Activated T-helper 17 cell treated with anti-CD3 and anti-CD28 coated beads, Interleukin-2, amount 50 U/mL, for 72 hours (primary cell): ENCODE measurements around the gene HPRT1. TPM values are rescaled to one million over a fixed set of nuclear protein-coding genes. Genes with fewer than 3 reads are reported as not detected.

ENCODE experiments used
- ATAC-seq: fragments of 150-1000 bp; cut with Tn5 transposase; replicated peaks from 2 replicates; pipeline ENCODE4 v1.10.0; 2021; ENCODE audit warnings: mild to moderate bottlenecking, moderate library complexity
- H3K27ac Mint-ChIP-seq: one replicate; pipeline ENCODE4 v1.8.0; 2022; ENCODE audit warnings: mixed read lengths
- H3K27me3 Mint-ChIP-seq: one replicate; pipeline ENCODE4 v1.8.0; 2022; ENCODE audit warnings: mixed read lengths
- H3K36me3 Mint-ChIP-seq: one replicate; pipeline ENCODE4 v1.8.0; 2022; ENCODE audit warnings: low read depth, mild to moderate bottlenecking, mixed read lengths
- H3K4me1 Mint-ChIP-seq: one replicate; pipeline ENCODE4 v1.8.0; 2022; ENCODE audit warnings: mixed read lengths
- H3K4me3 Mint-ChIP-seq: one replicate; pipeline ENCODE4 v1.8.0; 2022; ENCODE audit warnings: mild to moderate bottlenecking, mixed read lengths
- H3K9me3 Mint-ChIP-seq: one replicate; pipeline ENCODE4 v1.8.0; 2022; ENCODE audit warnings: mixed read lengths
- total RNA-seq, 2 donors: library from RNA; stranded (reverse); gene quantifications; one replicate each; pipeline ENCODE4 v1.2.3, GENCODE V29; 2022

The HPRT1 gene, protein sequence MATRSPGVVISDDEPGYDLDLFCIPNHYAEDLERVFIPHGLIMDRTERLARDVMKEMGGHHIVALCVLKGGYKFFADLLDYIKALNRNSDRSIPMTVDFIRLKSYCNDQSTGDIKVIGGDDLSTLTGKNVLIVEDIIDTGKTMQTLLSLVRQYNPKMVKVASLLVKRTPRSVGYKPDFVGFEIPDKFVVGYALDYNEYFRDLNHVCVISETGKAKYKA
- 100 to 1,000 TPM in 1 of 2 donors, 10 to 100 TPM in 1; 77.6 to 113 TPM for total RNA-seq

DNA sequence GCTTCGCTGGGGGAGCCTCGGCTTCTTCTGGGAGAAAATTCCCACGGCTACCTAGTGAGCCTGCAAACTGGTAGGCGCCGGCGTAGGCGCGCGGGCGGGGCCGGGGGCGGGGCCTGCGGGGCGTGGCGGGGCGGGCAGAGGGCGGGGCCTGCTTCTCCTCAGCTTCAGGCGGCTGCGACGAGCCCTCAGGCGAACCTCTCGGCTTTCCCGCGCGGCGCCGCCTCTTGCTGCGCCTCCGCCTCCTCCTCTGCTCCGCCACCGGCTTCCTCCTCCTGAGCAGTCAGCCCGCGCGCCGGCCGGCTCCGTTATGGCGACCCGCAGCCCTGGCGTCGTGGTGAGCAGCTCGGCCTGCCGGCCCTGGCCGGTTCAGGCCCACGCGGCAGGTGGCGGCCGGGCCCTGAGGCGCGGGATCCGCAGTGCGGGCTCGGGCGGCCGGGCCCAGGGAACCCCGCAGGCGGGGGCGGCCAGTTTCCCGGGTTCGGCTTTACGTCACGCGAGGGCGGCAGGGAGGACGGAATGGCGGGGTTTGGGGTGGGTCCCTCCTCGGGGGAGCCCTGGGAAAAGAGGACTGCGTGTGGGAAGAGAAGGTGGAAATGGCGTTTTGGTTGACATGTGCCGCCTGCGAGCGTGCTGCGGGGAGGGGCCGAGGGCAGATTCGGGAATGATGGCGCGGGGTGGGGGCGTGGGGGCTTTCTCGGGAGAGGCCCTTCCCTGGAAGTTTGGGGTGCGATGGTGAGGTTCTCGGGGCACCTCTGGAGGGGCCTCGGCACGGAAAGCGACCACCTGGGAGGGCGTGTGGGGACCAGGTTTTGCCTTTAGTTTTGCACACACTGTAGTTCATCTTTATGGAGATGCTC is at the start of gene HPRT1:
HPRT1 (plus strand) TSS at position 161 of the 857 bp plus-strand sequence; CDS start at position 308, 147 bp downstream.
- Mint-ChIP-seq H3K27ac (peak within 1 kb of the TSS; percentile 25), H3K27me3 (no peaks in the 10 kb centered on the region), H3K9me3 (no peaks in the 10 kb centered on the region)

DNA sequence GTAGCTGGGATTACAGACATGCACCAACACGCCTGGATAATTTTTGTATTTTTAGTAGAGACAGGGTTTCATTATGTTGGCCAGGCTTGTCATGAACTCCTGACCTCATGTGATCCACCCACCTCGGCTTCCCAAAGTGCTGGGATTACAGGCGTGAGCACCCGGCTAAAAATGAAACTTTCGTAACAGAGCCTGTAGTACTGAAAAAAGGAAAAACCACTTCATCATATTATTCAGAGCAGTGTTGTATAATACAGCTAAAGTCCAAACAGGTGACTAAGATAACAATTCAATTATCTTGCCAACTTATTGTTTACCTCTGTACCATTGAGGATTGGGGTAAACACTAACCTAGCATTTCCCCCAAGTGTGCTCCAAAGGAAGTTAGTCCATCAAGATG is 43.9 kb upstream of the HPRT1 start:
- H3K27ac Mint-ChIP-seq, result no peak overlapping the region
- H3K27me3 Mint-ChIP-seq, result no peaks in the 10 kb centered on the region
- H3K9me3 Mint-ChIP-seq, result no peaks in the 10 kb centered on the region
- no peak for ATAC-seq
- no peak overlapping the region for H3K4me3 Mint-ChIP-seq
- H3K4me1 Mint-ChIP-seq, result no peaks in the 10 kb centered on the region
- H3K36me3 Mint-ChIP-seq, result peaks cover 72% of the 10 kb centered on the region

More for the DNA sequence above, at the start of gene HPRT1:
- peaks cover 12% of the 10 kb centered on the region for H3K36me3 Mint-ChIP-seq
- peak within 1 kb of the TSS; percentile 84 for H3K4me3 Mint-ChIP-seq
- H3K4me1 Mint-ChIP-seq, result no peaks in the 10 kb centered on the region
- ATAC-seq, result peak; percentile 97

DNA sequence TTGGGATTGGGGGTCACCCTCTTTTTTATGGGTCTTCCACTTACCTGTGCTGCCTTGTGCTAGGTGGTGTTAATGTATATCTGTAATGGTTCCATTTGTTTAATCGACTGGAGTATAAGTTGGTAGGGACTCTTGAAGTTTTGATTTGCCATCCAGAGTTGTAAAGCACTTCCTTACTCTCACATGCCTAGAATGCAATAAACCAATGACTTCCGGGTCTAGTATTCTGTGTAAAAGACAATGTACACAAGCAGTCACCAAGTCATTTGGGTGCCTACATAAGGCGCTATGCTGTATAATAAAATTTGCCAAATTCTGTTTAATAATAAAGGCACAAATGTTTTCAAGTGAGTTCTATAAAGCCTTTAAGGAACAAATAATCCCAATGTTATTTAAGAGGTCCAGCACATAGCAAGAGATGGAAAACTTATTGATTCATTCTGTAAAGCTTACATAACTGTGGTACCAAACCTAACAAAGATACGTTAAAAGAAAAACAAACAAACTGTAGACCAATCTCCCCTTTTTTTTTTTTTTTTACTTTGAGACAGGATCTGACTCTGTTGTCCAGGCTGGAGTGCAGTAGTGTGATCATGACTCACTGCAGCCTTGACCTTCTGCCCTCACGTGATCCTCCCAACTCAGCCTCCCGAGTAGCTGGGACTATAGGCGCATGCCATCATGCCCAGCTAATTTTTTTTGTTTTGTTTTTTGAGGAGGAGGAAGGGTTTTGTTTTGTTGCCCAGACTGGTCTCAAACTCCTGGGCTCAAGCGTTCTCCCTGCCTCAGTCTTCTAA is 41.5 kb upstream of the HPRT1 start:
- H3K4me1 Mint-ChIP-seq, result no peaks in the 10 kb centered on the region
- ATAC-seq, result no peak
- no peak overlapping the region for H3K27ac Mint-ChIP-seq
- no peak overlapping the region for H3K4me3 Mint-ChIP-seq
- peaks cover 88% of the 10 kb centered on the region for H3K36me3 Mint-ChIP-seq
- H3K27me3 Mint-ChIP-seq, result no peaks in the 10 kb centered on the region
- H3K9me3 Mint-ChIP-seq, result no peaks in the 10 kb centered on the region

DNA sequence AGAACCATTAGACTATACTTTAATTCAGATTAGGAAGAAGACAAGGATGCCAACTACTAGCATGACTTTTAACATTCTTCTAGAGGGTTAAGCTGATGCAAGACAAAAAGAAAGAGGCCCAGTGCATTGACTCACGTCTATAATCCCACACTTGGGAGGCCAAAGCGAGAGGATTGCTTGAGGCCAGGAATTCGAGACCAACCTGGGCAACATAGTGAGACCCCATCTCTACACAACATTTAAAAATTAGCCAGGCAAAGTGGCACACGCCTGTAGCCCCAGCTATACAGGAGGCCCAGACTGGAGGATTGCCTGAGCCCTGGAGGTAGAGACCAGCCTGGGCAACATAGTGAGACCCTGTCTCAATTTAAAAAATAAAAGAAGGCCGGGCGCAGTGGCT is 40.2 kb upstream of the HPRT1 start:
- H3K9me3 Mint-ChIP-seq, result no peaks in the 10 kb centered on the region

DNA sequence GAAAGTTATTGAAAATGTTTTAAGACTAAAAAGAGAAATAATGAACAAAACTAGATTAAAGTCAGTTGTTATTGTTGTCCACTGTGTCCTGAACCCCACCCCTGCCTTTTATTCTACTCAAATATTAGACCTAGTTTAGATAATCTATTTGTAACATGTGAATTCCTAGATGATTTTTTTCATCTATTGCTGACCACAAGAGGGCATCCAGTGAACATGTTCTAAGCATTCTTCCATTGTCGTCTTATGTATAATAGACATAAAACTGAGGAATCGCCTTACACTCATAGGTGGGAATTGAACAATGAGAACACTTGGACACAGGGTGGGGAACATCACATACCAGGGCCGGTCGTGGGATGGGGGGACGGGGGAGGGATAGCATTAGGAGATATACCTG is 36.4 kb upstream of the HPRT1 start:
- no peaks in the 10 kb centered on the region for H3K9me3 Mint-ChIP-seq
- no peaks in the 10 kb centered on the region for H3K27me3 Mint-ChIP-seq
- no peaks in the 10 kb centered on the region for H3K4me1 Mint-ChIP-seq
- ATAC-seq, result no peak
- no peak overlapping the region for H3K4me3 Mint-ChIP-seq
- H3K27ac Mint-ChIP-seq, result no peak overlapping the region
- peaks cover 86% of the 10 kb centered on the region for H3K36me3 Mint-ChIP-seq

More for the DNA sequence above, 40.2 kb upstream of the HPRT1 start:
- Mint-ChIP-seq H3K27ac (no peak overlapping the region), H3K4me3 (no peak overlapping the region), H3K4me1 (no peaks in the 10 kb centered on the region), H3K27me3 (no peaks in the 10 kb centered on the region), H3K36me3 (peaks cover 85% of the 10 kb centered on the region)
- no peak for ATAC-seq

DNA sequence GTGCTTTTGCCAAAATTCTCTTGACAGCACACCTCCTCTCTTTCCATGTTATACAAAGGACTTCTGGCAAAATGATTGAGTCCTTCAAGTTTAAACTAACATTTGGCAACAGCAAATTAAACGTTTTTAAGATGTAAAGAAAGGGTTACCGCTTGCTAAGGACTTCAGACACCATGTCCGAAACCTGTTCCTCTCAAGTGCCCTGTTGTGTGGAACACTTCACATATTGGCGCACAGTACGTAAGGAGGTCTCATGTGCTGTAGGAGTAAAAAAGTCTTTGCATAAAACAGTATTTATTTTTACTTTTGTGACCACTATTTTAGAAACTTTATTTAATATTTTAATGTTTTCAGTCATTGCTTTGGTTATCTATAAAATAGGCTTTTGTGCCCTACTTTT is 33.7 kb upstream of the HPRT1 start:
- no peak for ATAC-seq
- no peaks in the 10 kb centered on the region for H3K27me3 Mint-ChIP-seq
- H3K4me3 Mint-ChIP-seq, result no peak overlapping the region
- H3K4me1 Mint-ChIP-seq, result no peaks in the 10 kb centered on the region
- no peak overlapping the region for H3K27ac Mint-ChIP-seq
- peaks cover 90% of the 10 kb centered on the region for H3K36me3 Mint-ChIP-seq
- H3K9me3 Mint-ChIP-seq, result no peaks in the 10 kb centered on the region

DNA sequence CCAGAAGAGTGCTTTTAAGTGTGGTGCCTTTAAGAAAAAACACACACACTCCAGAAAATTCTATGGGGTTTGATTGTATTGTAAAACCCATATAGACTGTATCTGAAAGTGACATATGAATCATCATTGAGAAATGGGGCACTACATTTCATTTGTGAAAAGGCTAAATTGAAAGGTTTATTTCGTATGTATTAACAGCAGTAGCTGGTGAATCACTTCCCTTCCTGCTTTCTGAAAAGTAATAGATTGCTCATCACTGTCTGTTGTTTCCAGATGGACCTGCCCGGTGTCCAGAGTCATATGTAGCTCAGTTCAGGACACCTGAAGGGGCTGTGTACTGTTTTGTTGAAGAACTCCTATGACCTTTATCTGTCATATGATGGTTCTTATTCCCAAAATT is 28.1 kb upstream of the HPRT1 start:
- peaks cover 69% of the 10 kb centered on the region for H3K36me3 Mint-ChIP-seq
- H3K27me3 Mint-ChIP-seq, result no peaks in the 10 kb centered on the region
- H3K4me3 Mint-ChIP-seq, result no peak overlapping the region
- no peak overlapping the region for H3K27ac Mint-ChIP-seq
- H3K4me1 Mint-ChIP-seq, result no peaks in the 10 kb centered on the region
- peak; percentile 98 for ATAC-seq
- no peaks in the 10 kb centered on the region for H3K9me3 Mint-ChIP-seq

DNA sequence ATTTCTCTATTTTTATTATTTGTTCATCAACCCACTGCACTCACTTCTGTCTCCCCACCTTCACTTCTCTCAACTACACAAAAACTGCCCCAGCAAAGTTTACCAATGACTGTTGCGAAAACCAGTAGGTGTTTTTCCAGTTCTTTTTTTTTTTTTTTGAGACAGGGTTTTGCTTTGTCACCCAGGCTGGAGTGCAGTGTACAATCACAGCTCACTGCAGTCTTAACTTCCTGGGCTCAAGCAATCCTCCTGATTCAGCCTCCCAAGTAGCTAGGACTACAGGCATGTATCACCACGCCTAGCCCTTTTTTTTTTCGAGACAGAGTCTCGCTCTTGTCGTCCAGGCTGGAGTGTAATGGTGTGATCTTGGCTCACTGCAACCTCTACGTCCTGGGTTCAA is 24.1 kb upstream of the HPRT1 start:
- peaks cover 38% of the 10 kb centered on the region for H3K36me3 Mint-ChIP-seq
- H3K4me1 Mint-ChIP-seq, result no peaks in the 10 kb centered on the region
- H3K27ac Mint-ChIP-seq, result no peak overlapping the region

DNA sequence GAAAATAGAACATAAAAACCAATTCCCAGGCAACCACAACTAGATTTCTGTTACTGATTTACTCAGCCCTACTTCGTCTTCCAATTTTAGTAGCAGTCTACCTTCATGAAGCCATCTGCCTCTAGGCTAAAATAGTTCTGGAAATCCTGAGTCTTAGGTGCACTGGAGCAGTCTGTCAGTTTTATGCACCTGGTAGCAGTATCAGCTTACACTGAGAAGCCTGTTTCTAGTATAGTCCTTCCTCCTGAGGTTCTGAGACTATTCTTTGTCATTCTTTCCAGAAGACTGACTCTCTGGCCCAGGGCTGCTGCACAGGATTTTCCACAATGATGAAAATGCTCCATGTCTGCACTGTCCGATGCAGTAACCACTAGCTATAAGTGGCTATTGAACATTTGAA is 16.9 kb upstream of the HPRT1 start:
- Mint-ChIP-seq H3K4me3 (no peak overlapping the region), H3K36me3 (peaks cover 6% of the 10 kb centered on the region), H3K27me3 (no peaks in the 10 kb centered on the region), H3K27ac (no peak overlapping the region), H3K9me3 (no peaks in the 10 kb centered on the region), H3K4me1 (no peaks in the 10 kb centered on the region)
- no peak for ATAC-seq

More for the DNA sequence above, 24.1 kb upstream of the HPRT1 start:
- ATAC-seq, result no peak
- H3K4me3 Mint-ChIP-seq, result no peak overlapping the region
- H3K9me3 Mint-ChIP-seq, result no peaks in the 10 kb centered on the region
- no peaks in the 10 kb centered on the region for H3K27me3 Mint-ChIP-seq

DNA sequence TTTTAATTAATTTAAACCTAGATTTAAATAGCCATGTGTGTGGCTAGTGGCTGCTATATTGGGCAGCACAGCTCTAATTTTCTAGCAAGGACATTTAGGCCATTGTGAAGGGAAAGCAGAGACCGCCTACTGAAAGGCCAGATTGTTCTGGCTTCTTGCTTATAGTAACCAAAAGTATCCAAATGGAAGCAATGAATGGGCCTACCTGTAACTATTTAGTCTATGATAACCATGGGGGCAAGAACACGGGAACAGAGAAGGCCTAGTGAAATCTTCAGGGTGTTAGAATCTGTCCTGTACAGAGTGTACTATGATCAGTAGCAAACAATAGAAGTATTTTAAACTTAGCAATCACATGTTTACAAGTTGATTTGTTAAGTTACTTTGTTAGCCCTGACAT is 16.5 kb upstream of the HPRT1 start:
- H3K9me3 Mint-ChIP-seq, result no peaks in the 10 kb centered on the region
- H3K4me3 Mint-ChIP-seq, result no peak overlapping the region
- ATAC-seq, result no peak
- no peaks in the 10 kb centered on the region for H3K27me3 Mint-ChIP-seq
- H3K4me1 Mint-ChIP-seq, result no peaks in the 10 kb centered on the region
- no peak overlapping the region for H3K27ac Mint-ChIP-seq
- H3K36me3 Mint-ChIP-seq, result peaks cover 6% of the 10 kb centered on the region

DNA sequence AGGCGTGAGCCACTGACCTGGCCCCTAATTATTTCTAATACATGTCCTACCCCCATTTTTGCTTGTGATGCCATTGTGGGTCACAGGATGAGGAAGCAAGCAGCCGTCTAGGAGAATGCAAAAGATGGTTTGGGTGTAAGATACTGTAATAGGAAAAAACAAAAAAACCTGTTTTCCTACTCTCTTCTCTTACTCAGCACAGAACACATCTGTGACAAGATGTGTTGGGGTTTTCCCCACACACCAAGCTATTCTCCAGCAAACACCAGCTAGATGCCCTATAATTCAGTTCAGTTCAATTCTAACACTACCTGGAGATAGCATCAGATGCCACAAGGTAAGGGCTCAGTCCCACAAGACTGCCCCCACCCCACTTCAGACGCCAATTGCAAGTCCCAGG is 15.3 kb upstream of the HPRT1 start:
- ATAC-seq, result no peak

DNA sequence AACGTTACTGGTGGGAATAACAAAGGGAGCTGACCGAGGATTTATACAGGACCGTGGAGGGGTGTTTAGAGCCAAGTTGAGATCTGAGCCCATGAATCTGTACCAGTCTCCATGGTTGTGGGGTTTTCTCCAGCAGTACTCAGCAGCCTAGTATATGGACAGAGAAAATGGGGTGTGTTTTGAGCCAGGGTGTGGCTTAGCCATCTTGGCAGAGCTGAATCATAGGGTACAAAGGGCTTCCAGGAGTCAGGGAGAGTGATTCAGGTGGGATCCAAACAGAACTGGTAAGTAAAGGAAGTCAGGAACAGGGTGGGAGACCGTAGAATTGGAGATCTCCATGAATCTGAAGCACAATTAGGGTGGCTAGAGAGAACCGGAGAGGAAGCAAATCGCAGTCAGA is 7.4 kb upstream of the HPRT1 start:
- H3K4me3 Mint-ChIP-seq, result no peak overlapping the region
- no peaks in the 10 kb centered on the region for H3K27me3 Mint-ChIP-seq
- H3K27ac Mint-ChIP-seq, result no peak overlapping the region
- no peaks in the 10 kb centered on the region for H3K9me3 Mint-ChIP-seq
- no peak for ATAC-seq
- no peaks in the 10 kb centered on the region for H3K36me3 Mint-ChIP-seq
- no peaks in the 10 kb centered on the region for H3K4me1 Mint-ChIP-seq

More for the DNA sequence above, 15.3 kb upstream of the HPRT1 start:
- Mint-ChIP-seq H3K27ac (no peak overlapping the region), H3K4me1 (no peaks in the 10 kb centered on the region), H3K27me3 (no peaks in the 10 kb centered on the region), H3K9me3 (no peaks in the 10 kb centered on the region), H3K36me3 (peaks cover 6% of the 10 kb centered on the region), H3K4me3 (no peak overlapping the region)

DNA sequence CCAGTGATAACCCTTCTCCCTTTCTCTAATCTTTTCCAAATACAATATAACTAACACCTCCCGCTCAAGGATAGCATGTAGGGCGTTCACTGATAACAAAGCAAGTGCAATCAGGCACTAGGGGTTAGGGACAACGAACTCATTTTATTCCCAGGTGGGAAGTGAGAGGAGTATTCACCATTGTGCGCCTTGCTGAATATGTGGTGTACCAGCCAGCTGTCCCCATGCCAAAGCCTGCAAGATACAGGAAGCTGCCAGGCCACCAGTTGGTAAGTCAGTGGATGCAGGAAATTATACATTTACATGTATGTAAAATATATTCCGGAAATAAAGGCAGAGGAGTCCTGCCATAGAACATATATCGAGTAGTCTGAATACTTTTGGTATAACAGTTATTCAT is 6.3 kb upstream of the HPRT1 start:
- no peaks in the 10 kb centered on the region for H3K27me3 Mint-ChIP-seq
- H3K36me3 Mint-ChIP-seq, result no peaks in the 10 kb centered on the region
- ATAC-seq, result no peak
- H3K4me3 Mint-ChIP-seq, result no peak overlapping the region
- no peak overlapping the region for H3K27ac Mint-ChIP-seq
- no peaks in the 10 kb centered on the region for H3K4me1 Mint-ChIP-seq
- no peaks in the 10 kb centered on the region for H3K9me3 Mint-ChIP-seq

DNA sequence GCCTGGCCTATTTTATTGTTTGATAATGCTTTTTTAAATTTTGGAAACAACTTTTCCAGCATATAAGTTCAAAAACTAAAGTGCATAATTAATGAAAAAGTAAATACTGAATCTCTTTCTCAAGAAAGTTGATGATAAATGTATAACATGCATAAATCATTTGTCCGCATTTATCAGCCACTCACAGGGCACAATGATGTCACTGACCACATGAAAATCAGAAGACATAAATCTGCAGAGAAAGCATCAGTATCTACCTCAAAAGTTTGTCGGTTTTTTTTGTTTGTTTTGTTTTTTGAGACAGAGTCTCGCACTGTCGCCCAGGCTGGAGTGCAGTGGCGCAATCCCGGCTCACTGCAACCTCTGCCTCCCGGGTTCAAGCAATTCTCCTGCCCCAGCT is 5.5 kb upstream of the HPRT1 start:
- Mint-ChIP-seq H3K4me1 (no peaks in the 10 kb centered on the region), H3K27ac (no peak overlapping the region), H3K36me3 (no peaks in the 10 kb centered on the region), H3K9me3 (no peaks in the 10 kb centered on the region), H3K4me3 (no peak overlapping the region), H3K27me3 (no peaks in the 10 kb centered on the region)
- ATAC-seq, result no peak
